Vagina (tissue), 2 donors: Measurements from ENCODE around the gene ARL10. TPM values are rescaled to one million over a fixed set of nuclear protein-coding genes. Genes with fewer than 3 reads are reported as not detected.

Experiments used
- DNase-seq, 2 donors: peaks; one replicate each; pipeline ENCODE4 v3.0.0-alpha.2; 2017; ENCODE audit errors: extremely low spot score in 2 of 2
- H3K27ac ChIP-seq: fragments of 200-600 bp; sonication (generic); one replicate; pipeline ENCODE4 v1.5.1; 2019
- H3K27me3 ChIP-seq: fragments of 200-600 bp; sonication (generic); one replicate; pipeline ENCODE4 v1.5.1; 2019
- H3K36me3 ChIP-seq, 2 donors: fragments of 200-600 bp; sonication (generic); one replicate each; pipeline ENCODE4 v1.5.1; 2017 to 2019
- H3K4me1 ChIP-seq: fragments of 200-600 bp; sonication (generic); one replicate; pipeline ENCODE4 v1.5.1; 2019
- H3K4me3 ChIP-seq, 2 donors: fragments of 200-600 bp; sonication (generic); 1 replicate in 1 of 2; 2 replicates in 1 of 2; pipeline ENCODE4 v1.5.1; 2016 to 2019
- H3K9me3 ChIP-seq: fragments of 200-600 bp; sonication (generic); one replicate; pipeline ENCODE4 v1.5.1; 2019
- POLR2A ChIP-seq, 2 donors: fragments of 450-650 bp; IDR thresholded peaks; one replicate each; pipeline ENCODE4 v1.6.1; 2017; ENCODE audit warnings: antibody characterized with exemption in 2 of 2, mild to moderate bottlenecking in 2 of 2, moderate library complexity in 2 of 2
- POLR2AphosphoS5 ChIP-seq, 2 donors: sonication (generic); formaldehyde crosslinking; IDR thresholded peaks; one replicate each; pipeline ENCODE4 v1.9.0; 2017; ENCODE audit warnings: antibody characterized with exemption in 2 of 2, mild to moderate bottlenecking in 2 of 2, low read depth in 1 of 2; ENCODE audit not compliant: insufficient read depth in 1 of 2
- intact Hi-C: fragments of 100-400 bp; cut with DNase I; formaldehyde crosslinking; loops from one replicate; pipeline ENCODE4 v1.15.1; 2023
- total RNA-seq: library from RNA; depleted of rRNA; stranded (reverse); fragments of >200 nt; gene quantifications from one replicate; pipeline ENCODE4 v1.2.3, GENCODE V29; 2016
- TF ChIP-seq, protein P1 (sequence below), 3 experiments: fragments of 450-650 bp in 2 of 3; fragments of 200-600 bp in 1 of 3; sonication (generic) in 1 of 3; IDR thresholded peaks; one replicate each; pipeline ENCODE4 v1.5.1; 2017 to 2019; ENCODE audit warnings: antibody characterized with exemption in 3 of 3, mild to moderate bottlenecking in 2 of 3, moderate library complexity in 2 of 3

Gene ARL10
- total RNA-seq, 1 donor from 2014 or later: 9.8 TPM

DNA sequence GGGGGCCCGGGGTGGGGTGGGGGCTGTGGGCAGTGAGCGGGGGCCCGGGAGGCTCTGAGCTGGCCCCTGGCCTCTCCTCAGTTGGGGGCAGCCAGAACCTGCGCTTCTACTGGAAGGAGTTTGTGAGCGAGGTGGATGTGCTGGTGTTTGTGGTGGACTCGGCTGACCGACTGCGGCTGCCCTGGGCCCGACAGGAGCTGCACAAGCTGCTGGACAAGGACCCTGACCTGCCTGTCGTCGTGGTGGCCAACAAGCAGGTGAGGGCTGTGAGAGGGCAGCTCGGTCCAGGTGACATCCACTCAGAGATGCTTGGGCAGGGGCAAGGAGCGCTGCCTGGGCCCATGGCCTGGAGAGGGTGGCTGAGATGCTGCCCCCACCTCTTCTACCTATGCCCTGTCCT is 3.4 kb downstream of the ARL10 start:
- no peaks in the 10 kb centered on the region for H3K27me3 ChIP-seq
- H3K4me1 ChIP-seq: peaks cover 15% of the 10 kb centered on the region
- H3K4me3 ChIP-seq: no peak overlapping the region
- intact Hi-C loops: no loop called here
- H3K36me3 ChIP-seq: peaks cover 0 to 27% of the 10 kb centered on the region in 2 donors
- DNase-seq: no peak
- no peak overlapping the region for H3K27ac ChIP-seq
- no peaks in the 10 kb centered on the region for H3K9me3 ChIP-seq
- no peak for TF ChIP-seq POLR2A (IDR thresholded peaks at IDR 0.05)
- TF ChIP-seq POLR2AphosphoS5 (IDR thresholded peaks at IDR 0.05; ENCODE audit: insufficient read depth in 1 of 2, low read depth in 1 of 2): no peak
- TF ChIP-seq, protein P1, sequence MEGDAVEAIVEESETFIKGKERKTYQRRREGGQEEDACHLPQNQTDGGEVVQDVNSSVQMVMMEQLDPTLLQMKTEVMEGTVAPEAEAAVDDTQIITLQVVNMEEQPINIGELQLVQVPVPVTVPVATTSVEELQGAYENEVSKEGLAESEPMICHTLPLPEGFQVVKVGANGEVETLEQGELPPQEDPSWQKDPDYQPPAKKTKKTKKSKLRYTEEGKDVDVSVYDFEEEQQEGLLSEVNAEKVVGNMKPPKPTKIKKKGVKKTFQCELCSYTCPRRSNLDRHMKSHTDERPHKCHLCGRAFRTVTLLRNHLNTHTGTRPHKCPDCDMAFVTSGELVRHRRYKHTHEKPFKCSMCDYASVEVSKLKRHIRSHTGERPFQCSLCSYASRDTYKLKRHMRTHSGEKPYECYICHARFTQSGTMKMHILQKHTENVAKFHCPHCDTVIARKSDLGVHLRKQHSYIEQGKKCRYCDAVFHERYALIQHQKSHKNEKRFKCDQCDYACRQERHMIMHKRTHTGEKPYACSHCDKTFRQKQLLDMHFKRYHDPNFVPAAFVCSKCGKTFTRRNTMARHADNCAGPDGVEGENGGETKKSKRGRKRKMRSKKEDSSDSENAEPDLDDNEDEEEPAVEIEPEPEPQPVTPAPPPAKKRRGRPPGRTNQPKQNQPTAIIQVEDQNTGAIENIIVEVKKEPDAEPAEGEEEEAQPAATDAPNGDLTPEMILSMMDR (IDR thresholded peaks at IDR 0.05): no peak

GRCh38 chr5:176369934-176370711 is 4.8 kb downstream of the ARL10 start:
- DNase-seq: no peak
- Histone ChIP-seq H3K27ac (no peak overlapping the region), H3K36me3 (peaks cover 0 to 27% of the 10 kb centered on the region in 2 donors), H3K4me1 (peaks cover 8% of the 10 kb centered on the region), H3K4me3 (no peak overlapping the region), H3K27me3 (no peaks in the 10 kb centered on the region), H3K9me3 (no peaks in the 10 kb centered on the region)
- TF ChIP-seq, protein P1 (IDR thresholded peaks at IDR 0.05): no peak
- TF ChIP-seq POLR2A (IDR thresholded peaks at IDR 0.05) (no peak), POLR2AphosphoS5 (IDR thresholded peaks at IDR 0.05; ENCODE audit: insufficient read depth in 1 of 2, low read depth in 1 of 2) (no peak)
- intact Hi-C loops: no loop called here

DNA sequence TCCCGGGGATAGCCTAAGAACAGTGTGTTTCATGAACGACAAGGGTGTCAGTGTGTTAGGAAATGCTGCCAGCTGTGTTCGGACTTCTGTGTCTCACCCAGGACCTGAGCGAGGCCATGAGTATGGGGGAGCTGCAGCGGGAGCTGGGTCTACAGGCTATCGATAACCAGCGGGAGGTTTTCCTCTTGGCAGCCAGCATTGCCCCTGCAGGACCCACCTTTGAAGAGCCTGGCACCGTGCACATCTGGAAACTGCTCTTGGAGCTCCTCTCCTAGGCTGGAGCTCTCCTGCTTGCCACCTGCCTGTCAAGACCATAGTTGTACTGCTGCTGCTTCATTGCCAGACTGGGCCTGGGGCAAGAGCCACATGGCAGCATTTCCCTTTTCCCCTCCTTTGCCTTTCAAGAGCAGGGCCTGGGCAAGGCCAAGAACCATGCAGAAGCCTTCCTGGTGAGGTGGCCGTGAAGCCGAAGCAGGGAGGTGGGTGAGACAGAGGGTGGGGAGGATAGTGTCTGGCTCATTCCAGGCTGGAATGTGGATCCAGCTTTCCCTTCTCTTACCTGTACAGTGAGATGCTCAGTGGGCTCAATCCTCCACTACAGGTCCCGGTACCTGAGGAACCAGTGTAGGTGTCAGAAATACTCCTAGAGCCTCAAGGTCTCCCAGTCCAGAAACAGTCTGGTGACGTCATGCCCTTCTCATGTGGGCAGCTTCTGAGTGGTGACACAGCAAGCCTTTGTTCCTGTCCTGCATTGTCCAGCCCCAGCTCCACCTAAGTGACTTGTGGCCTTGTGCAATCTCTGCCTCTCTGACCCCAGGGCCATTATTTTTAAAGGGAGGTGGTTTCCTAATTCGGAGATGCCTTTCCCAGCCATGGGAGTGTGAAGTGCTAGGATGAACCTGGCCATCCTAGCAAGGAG is 6.6 kb downstream of the ARL10 start:
- intact Hi-C loops: no loop called here
- Histone ChIP-seq H3K27ac (no peak overlapping the region), H3K4me1 (no peaks in the 10 kb centered on the region), H3K9me3 (no peaks in the 10 kb centered on the region), H3K4me3 (no peak overlapping the region), H3K36me3 (peaks cover 0 to 27% of the 10 kb centered on the region in 2 donors), H3K27me3 (no peaks in the 10 kb centered on the region)
- DNase-seq: no peak
- TF ChIP-seq POLR2A (IDR thresholded peaks at IDR 0.05): no peak
- TF ChIP-seq, protein P1 (IDR thresholded peaks at IDR 0.05): no peak

- Histone ChIP-seq H3K36me3 (peaks cover 0 to 20% of the 10 kb centered on the region in 2 donors), H3K9me3 (no peaks in the 10 kb centered on the region), H3K4me1 (no peaks in the 10 kb centered on the region), H3K4me3 (no peak overlapping the region), H3K27ac (no peak overlapping the region), H3K27me3 (no peaks in the 10 kb centered on the region)
- TF ChIP-seq, protein P1 (IDR thresholded peaks at IDR 0.05): no peak
- no peak for TF ChIP-seq POLR2AphosphoS5 (IDR thresholded peaks at IDR 0.05; ENCODE audit: insufficient read depth in 1 of 2, low read depth in 1 of 2)
- no peak for TF ChIP-seq POLR2A (IDR thresholded peaks at IDR 0.05)
- no peak for DNase-seq
- intact Hi-C loops: no loop called here
Measured at GRCh38 chr5:176373100-176373818, 8.0 kb downstream of the ARL10 start.
